Panc1 (cell line): ENCODE measurements around the gene DNM3. TPM values are rescaled to one million over a fixed set of nuclear protein-coding genes. Genes with fewer than 3 reads are reported as not detected.

Source experiments
- ATAC-seq: fragments of 200-7000 bp; cut with Tn5 transposase; 2 replicates; pipeline ENCODE4 v1.9.1; 2020; ENCODE audit warnings: mild to moderate bottlenecking, moderate library complexity
- BruUV-seq: library from RNA; stranded (reverse); fragments of 400-500 nt; replicated peaks from 2 replicates; lab custom pipeline; 2021; lab: Mats Ljungman, UMichigan
- CTCF ChIA-PET: fragments of 300-600 bp; sonication (Branson Sonifier 250); formaldehyde crosslinking; loops from one replicate; lab custom pipeline; 2022; ENCODE audit warnings: antibody characterized with exemption; lab: Charles Lee
- POLR2A ChIA-PET: fragments of 300-600 bp; sonication (Branson Sonifier 250); formaldehyde crosslinking; loops from one replicate; lab custom pipeline; 2022; ENCODE audit warnings: antibody characterized with exemption; lab: Charles Lee
- DNase-seq: peaks from one replicate; pipeline ENCODE4 v3.0.0-alpha.2; 2010; ENCODE audit warnings: low read depth, low spot score
- H3K27ac ChIP-seq: 2 replicates; pipeline ENCODE4 v1.5.1; 2011; ENCODE audit warnings: mild to moderate bottlenecking, low read length, inconsistent platforms
- H3K27me3 ChIP-seq: fragments of 200-500 bp; sonication (Bioruptor generic); 2 replicates; pipeline ENCODE4 v1.6.0; 2014; ENCODE audit warnings: low read length, inconsistent platforms; ENCODE audit not compliant: control insufficient read depth, insufficient read depth
- H3K36me3 ChIP-seq: fragments of 200-500 bp; sonication (Bioruptor generic); 2 replicates; pipeline ENCODE4 v1.5.1; 2014; ENCODE audit warnings: inconsistent platforms, mild to moderate bottlenecking, low read length, moderate library complexity; ENCODE audit not compliant: control insufficient read depth, insufficient read depth
- H3K4me1 ChIP-seq: 2 replicates; pipeline ENCODE4 v1.5.1; 2011; ENCODE audit warnings: inconsistent platforms, mild to moderate bottlenecking, low read length, moderate library complexity; ENCODE audit not compliant: control insufficient read depth, insufficient read depth
- H3K4me3 ChIP-seq, 2 experiments: 2 replicates each; pipeline ENCODE4 v1.5.1; 2011 to 2012; ENCODE audit warnings: low read depth in 2 of 2, low read length in 2 of 2, mild to moderate bottlenecking in 2 of 2, inconsistent platforms in 1 of 2, moderate library complexity in 1 of 2
- H3K9me3 ChIP-seq: fragments of 200-500 bp; sonication (Bioruptor generic); 2 replicates; pipeline ENCODE4 v1.5.1; 2014; ENCODE audit warnings: low read depth, mild to moderate bottlenecking, inconsistent platforms, low read length, moderate library complexity; ENCODE audit not compliant: control insufficient read depth, insufficient read depth
- POLR2AphosphoS5 ChIP-seq: IDR thresholded peaks from 2 replicates; pipeline ENCODE4 v1.6.1; 2012; ENCODE audit warnings: mild to moderate bottlenecking, low read depth, low read length, moderate library complexity
- SIN3A ChIP-seq: IDR thresholded peaks from 2 replicates; pipeline ENCODE4 v1.6.1; 2012; ENCODE audit warnings: low read depth, mild to moderate bottlenecking, low read length, moderate library complexity, borderline replicate concordance; ENCODE audit not compliant: insufficient read depth
- TCF7L2 ChIP-seq: IDR thresholded peaks from 2 replicates; pipeline ENCODE4 v1.6.1; 2011; ENCODE audit warnings: mild to moderate bottlenecking, low read depth, low read length, inconsistent platforms
- in situ Hi-C: cut with HindIII; loops from 2 replicates; pipeline ENCODE4 v1.10.0; 2016; ENCODE audit warnings: low sequenced_read_pairs, low pct_unique_long_range_greater_than_20kb
- intact Hi-C: fragments of 100-400 bp; cut with micrococcal nuclease; formaldehyde crosslinking; loops from one replicate; pipeline ENCODE4 v1.10.0; 2022; ENCODE audit not compliant: unreplicated experiment
- total RNA-seq: library from RNA; stranded (reverse); gene quantifications from one replicate; pipeline ENCODE4 v1.2.1, GENCODE V29; 2021; ENCODE audit not compliant: unreplicated experiment
- TF ChIP-seq, protein P1 (sequence below), 2 experiments: IDR thresholded peaks; 2 replicates each; pipeline ENCODE4 v1.6.1; 2011 to 2012; ENCODE audit warnings: low read depth in 2 of 2, control low read depth in 1 of 2, low read length in 1 of 2, mild to moderate bottlenecking in 1 of 2, moderate library complexity in 1 of 2; ENCODE audit not compliant: insufficient read depth in 1 of 2
- TF ChIP-seq, protein P2 (sequence below): fragments of 450-650 bp; IDR thresholded peaks from 2 replicates; pipeline ENCODE4 v1.5.1; 2017; ENCODE audit warnings: mild to moderate bottlenecking

The DNM3 gene
- total RNA-seq, 1 experiment from 2014 or later, result 0.46 TPM

DNA sequence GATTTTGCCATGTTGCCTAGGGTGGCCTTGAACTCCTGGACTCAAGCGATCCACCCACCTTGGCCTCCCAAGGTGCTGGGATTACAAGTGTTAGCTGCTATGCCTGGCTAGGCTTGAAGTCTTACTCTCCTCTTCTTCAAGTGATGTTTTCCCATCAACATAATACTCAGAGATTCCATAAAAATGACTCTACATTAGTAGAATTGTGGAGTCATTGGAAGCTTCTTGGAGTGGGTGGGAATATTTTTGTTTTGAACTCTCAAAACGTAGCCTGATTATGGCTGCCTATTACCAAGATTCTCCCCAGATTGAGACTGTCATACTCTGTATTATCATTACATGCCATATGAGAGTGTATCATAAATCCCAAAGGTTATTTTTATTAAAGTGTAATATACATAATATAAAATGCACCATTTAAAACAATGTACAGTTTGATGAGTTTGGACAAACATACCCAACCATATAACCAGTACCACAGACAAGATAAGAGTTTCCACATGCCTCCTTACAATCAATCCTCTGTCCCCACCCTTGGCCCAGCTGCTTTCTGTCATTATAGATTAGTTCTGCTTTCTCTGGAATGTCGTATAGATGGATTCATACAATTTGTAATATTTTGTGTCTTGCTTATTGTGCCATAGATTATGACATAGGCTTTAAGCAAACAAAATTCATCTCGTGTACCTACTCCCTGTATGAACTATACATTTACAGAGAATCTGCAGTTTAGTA, 8.0 kb upstream of the DNM3 start:
- no TSS peak for BruUV-seq
- CTCF ChIA-PET, result no interaction called here
- no peak for ATAC-seq

DNA sequence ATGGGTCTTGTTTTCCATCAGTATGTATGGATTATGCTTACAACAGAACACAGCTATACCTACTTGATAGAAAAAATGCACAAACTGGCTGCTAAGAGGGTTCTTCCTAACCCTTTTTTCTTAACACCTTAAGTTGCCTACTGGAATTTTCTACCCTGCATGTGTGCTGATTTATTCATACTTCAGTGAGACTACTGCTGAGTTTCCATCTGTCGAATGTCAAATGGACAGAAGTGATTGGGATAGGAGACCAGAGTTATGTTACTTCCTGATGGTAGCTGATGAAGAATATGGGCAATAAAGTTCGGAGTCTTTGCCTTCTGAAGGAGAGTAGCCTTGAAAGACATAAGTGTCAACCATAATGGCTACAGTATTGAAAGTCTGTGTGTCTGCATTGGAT, 6.5 kb upstream of the DNM3 start:
- Histone ChIP-seq H3K4me3 (no peak overlapping the region), H3K4me1 (no peaks in the 10 kb centered on the region), H3K27me3 (no peaks in the 10 kb centered on the region), H3K36me3 (no peaks in the 10 kb centered on the region), H3K27ac (no peak overlapping the region), H3K9me3 (no peaks in the 10 kb centered on the region)
- CTCF ChIA-PET, result no interaction called here
- in situ Hi-C loops (no loop called here), intact Hi-C loops (no loop called here)
- POLR2A ChIA-PET, result interaction anchor here (0.6 kb wide), 1 partner anchor 910 kb away, joined by 4 read pairs; no protein-coding TSS in a partner anchor
- DNase-seq (no peak), ATAC-seq (no peak)
- no TSS peak for BruUV-seq
- no peak for TF ChIP-seq POLR2AphosphoS5

More for the DNA sequence above, 8.0 kb upstream of the DNM3 start:
- in situ Hi-C loops, result no loop called here
- intact Hi-C loops, result no loop called here
- Histone ChIP-seq H3K27me3 (no peaks in the 10 kb centered on the region), H3K4me3 (no peak overlapping the region), H3K27ac (no peak overlapping the region), H3K4me1 (no peaks in the 10 kb centered on the region), H3K9me3 (no peaks in the 10 kb centered on the region), H3K36me3 (no peaks in the 10 kb centered on the region)
- TF ChIP-seq SIN3A (no peak), TCF7L2 (no peak), POLR2AphosphoS5 (no peak)
- TF ChIP-seq, protein P1, sequence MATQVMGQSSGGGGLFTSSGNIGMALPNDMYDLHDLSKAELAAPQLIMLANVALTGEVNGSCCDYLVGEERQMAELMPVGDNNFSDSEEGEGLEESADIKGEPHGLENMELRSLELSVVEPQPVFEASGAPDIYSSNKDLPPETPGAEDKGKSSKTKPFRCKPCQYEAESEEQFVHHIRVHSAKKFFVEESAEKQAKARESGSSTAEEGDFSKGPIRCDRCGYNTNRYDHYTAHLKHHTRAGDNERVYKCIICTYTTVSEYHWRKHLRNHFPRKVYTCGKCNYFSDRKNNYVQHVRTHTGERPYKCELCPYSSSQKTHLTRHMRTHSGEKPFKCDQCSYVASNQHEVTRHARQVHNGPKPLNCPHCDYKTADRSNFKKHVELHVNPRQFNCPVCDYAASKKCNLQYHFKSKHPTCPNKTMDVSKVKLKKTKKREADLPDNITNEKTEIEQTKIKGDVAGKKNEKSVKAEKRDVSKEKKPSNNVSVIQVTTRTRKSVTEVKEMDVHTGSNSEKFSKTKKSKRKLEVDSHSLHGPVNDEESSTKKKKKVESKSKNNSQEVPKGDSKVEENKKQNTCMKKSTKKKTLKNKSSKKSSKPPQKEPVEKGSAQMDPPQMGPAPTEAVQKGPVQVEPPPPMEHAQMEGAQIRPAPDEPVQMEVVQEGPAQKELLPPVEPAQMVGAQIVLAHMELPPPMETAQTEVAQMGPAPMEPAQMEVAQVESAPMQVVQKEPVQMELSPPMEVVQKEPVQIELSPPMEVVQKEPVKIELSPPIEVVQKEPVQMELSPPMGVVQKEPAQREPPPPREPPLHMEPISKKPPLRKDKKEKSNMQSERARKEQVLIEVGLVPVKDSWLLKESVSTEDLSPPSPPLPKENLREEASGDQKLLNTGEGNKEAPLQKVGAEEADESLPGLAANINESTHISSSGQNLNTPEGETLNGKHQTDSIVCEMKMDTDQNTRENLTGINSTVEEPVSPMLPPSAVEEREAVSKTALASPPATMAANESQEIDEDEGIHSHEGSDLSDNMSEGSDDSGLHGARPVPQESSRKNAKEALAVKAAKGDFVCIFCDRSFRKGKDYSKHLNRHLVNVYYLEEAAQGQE (IDR thresholded peaks at IDR 0.05; ENCODE audit: insufficient read depth in 1 of 2, low read depth in 2 of 2, low read length in 1 of 2), result no peak
- TF ChIP-seq, protein P2, sequence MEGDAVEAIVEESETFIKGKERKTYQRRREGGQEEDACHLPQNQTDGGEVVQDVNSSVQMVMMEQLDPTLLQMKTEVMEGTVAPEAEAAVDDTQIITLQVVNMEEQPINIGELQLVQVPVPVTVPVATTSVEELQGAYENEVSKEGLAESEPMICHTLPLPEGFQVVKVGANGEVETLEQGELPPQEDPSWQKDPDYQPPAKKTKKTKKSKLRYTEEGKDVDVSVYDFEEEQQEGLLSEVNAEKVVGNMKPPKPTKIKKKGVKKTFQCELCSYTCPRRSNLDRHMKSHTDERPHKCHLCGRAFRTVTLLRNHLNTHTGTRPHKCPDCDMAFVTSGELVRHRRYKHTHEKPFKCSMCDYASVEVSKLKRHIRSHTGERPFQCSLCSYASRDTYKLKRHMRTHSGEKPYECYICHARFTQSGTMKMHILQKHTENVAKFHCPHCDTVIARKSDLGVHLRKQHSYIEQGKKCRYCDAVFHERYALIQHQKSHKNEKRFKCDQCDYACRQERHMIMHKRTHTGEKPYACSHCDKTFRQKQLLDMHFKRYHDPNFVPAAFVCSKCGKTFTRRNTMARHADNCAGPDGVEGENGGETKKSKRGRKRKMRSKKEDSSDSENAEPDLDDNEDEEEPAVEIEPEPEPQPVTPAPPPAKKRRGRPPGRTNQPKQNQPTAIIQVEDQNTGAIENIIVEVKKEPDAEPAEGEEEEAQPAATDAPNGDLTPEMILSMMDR, result no peak
- no peak for DNase-seq
- POLR2A ChIA-PET, result no interaction called here

DNA sequence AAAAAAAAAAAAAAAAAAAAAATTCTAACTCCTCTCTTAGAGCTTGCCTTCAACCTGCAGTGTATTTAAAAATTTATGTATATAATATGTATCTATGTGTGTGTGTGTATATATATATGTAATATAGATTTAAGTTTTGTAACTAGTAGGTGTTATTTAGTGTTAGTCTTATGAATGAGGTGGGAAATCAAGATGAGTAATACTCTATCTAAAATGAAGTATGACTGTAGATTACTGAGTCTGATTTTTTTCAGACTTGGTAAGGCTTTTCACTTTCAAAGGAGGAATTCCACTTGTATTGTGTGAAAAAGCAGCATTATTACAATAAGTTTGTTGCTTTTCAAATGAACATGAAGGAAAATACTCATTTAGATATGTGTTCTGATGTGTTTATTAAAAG, 5.4 kb upstream of the DNM3 start:
- POLR2A ChIA-PET, result no interaction called here
- H3K4me1 ChIP-seq, result no peaks in the 10 kb centered on the region
- no peaks in the 10 kb centered on the region for H3K9me3 ChIP-seq
- no TSS peak for BruUV-seq
- intact Hi-C loops (no loop called here), in situ Hi-C loops (no loop called here)
- H3K4me3 ChIP-seq, result no peak overlapping the region
- DNase-seq (no peak), ATAC-seq (no peak)
- H3K27ac ChIP-seq, result no peak overlapping the region
- CTCF ChIA-PET, result no interaction called here
- H3K36me3 ChIP-seq, result no peaks in the 10 kb centered on the region
- no peak for TF ChIP-seq SIN3A
- TF ChIP-seq, protein P2, result no peak
- TF ChIP-seq TCF7L2, result no peak
- TF ChIP-seq, protein P1 (IDR thresholded peaks at IDR 0.05; ENCODE audit: insufficient read depth in 1 of 2, low read depth in 2 of 2, low read length in 1 of 2), result no peak
- TF ChIP-seq POLR2AphosphoS5, result no peak
- no peaks in the 10 kb centered on the region for H3K27me3 ChIP-seq
